ENCODE results near the gene ITPRID1. TPM values are rescaled to one million over a fixed set of nuclear protein-coding genes. Genes with fewer than 3 reads are reported as not detected.

The ITPRID1 gene
- total and polyA plus RNA-seq, 9 of the 15 experiments (the other 6 are each of a cell fraction or from before 2014, with no cell fraction given) = not detected

DNA sequence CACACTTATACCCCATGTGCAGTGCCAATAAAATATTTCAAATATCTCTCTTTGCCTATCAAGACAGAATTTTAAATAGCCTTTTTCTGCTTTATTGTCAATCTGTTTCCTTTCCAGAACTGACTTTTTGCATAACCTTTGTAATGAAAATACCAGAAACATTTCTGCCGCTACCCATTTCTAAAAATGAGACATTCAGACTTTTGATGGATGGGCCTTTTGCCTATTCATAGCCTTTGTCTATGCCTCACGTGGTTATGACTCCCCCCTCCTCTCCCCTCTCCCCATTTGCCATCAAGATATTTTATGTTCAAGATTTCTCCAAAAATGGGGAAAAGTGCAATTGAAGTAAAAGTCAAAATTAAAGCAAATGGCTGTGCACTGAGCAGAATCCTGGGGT is 179.0 kb downstream of the ITPRID1 start:
- Histone ChIP-seq H3K79me2 (ENCODE audit: control insufficient read depth, insufficient read depth, low read length) (no peaks in the 10 kb centered on the region), H3K9ac (ENCODE audit: insufficient read depth in 1 of 2, low read depth in 2 of 2, low read length in 2 of 2) (no peak overlapping the region), H3K9me3 (replicated peaks; ENCODE audit: control insufficient read depth, insufficient read depth, low read depth, low read length) (no peaks in the 10 kb centered on the region), H2AFZ (ENCODE audit: low read depth, low read length) (no peak overlapping the region), H3K4me1 (replicated peaks in 1 of 2; ENCODE audit: control insufficient read depth in 2 of 2, insufficient read depth in 2 of 2, low read length in 2 of 2) (no peaks in the 10 kb centered on the region), H3K4me3 (no peak overlapping the region), H3K27ac (ENCODE audit: extremely low read depth, low read depth, low read length) (no peak overlapping the region), H4K20me1 (replicated peaks; ENCODE audit: control insufficient read depth, insufficient read depth, low read length) (no peaks in the 10 kb centered on the region), H3K36me3 (ENCODE audit: control insufficient read depth, insufficient read depth, low read length) (no peaks in the 10 kb centered on the region), H3K27me3 (ENCODE audit: control insufficient read depth in 2 of 2, insufficient read depth in 2 of 2, low read length in 2 of 2) (no peaks in the 10 kb centered on the region), H3K9me1 (ENCODE audit: control insufficient read depth, insufficient read depth, low read length) (no peaks in the 10 kb centered on the region), H3K4me2 (ENCODE audit: insufficient read depth, low read length) (no peak overlapping the region)
- POLR2A ChIA-PET = no interaction called here
- no TSS peak for BruUV-seq (replicated peaks)
- in situ Hi-C loops (cut with MboI) (no loop called here), intact Hi-C loops (cut with micrococcal nuclease) (no loop called here)
- DNase-seq (ENCODE audit: extremely low read depth in 1 of 4, low spot score in 3 of 4) (no peak), ATAC-seq (no peak), FAIRE-seq (no peak)
- 0% methylated on average over 2 of the region's 2 CpGs for WGBS (ENCODE audit: insufficient coverage, low coverage, missing lambda C conversion rate)
- CTCF ChIA-PET (ENCODE audit: low intra/inter-chr PET ratio) = no interaction called here
- TF ChIP-seq ZBTB1 (CRISPR knock-in tag; IDR thresholded peaks at IDR 0.05; ENCODE audit: borderline replicate concordance, low read depth) (no peak), NFE2L1 (tag; IDR thresholded peaks at IDR 0.05; ENCODE audit: borderline replicate concordance, low read depth) (no peak), POLR2AphosphoS2 (IDR thresholded peaks at IDR 0.05; ENCODE audit: low read length) (no peak), ZNF143 (CRISPR knock-in tag; IDR thresholded peaks at IDR 0.05) (no peak), C11orf30 (IDR thresholded peaks at IDR 0.05; ENCODE audit: low read depth) (no peak), NCOA6 (IDR thresholded peaks at IDR 0.05) (no peak), ZFP30 (CRISPR knock-in tag; IDR thresholded peaks at IDR 0.05; ENCODE audit: borderline replicate concordance) (no peak), GABPB1 (CRISPR knock-in tag; IDR thresholded peaks at IDR 0.05) (no peak), ZNF57 (CRISPR knock-in tag; IDR thresholded peaks at IDR 0.05) (no peak)
- TF ChIP-seq, protein P1, sequence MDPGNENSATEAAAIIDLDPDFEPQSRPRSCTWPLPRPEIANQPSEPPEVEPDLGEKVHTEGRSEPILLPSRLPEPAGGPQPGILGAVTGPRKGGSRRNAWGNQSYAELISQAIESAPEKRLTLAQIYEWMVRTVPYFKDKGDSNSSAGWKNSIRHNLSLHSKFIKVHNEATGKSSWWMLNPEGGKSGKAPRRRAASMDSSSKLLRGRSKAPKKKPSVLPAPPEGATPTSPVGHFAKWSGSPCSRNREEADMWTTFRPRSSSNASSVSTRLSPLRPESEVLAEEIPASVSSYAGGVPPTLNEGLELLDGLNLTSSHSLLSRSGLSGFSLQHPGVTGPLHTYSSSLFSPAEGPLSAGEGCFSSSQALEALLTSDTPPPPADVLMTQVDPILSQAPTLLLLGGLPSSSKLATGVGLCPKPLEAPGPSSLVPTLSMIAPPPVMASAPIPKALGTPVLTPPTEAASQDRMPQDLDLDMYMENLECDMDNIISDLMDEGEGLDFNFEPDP (CRISPR knock-in tag; IDR thresholded peaks at IDR 0.05) = no peak
- TF ChIP-seq, protein P2, sequence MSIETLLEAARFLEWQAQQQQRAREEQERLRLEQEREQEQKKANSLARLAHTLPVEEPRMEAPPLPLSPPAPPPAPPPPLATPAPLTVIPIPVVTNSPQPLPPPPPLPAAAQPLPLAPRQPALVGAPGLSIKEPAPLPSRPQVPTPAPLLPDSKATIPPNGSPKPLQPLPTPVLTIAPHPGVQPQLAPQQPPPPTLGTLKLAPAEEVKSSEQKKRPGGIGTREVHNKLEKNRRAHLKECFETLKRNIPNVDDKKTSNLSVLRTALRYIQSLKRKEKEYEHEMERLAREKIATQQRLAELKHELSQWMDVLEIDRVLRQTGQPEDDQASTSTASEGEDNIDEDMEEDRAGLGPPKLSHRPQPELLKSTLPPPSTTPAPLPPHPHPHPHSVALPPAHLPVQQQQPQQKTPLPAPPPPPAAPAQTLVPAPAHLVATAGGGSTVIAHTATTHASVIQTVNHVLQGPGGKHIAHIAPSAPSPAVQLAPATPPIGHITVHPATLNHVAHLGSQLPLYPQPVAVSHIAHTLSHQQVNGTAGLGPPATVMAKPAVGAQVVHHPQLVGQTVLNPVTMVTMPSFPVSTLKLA (conservative IDR thresholded peaks at IDR 0.05) = no peak
